SK-N-MC (cell line): ENCODE results near the gene PLXNB2.

ENCODE experiments used
- DNase-seq: peaks from one replicate; pipeline ENCODE4 v3.0.0-alpha.2; 2011; ENCODE audit warnings: low read depth, low spot score
- H3K27ac ChIP-seq: fragments of 200-600 bp; sonication (generic); 2 replicates; pipeline ENCODE4 v1.5.1; 2016; ENCODE audit warnings: mixed run types
- H3K36me3 ChIP-seq: fragments of 200-600 bp; sonication (generic); 2 replicates; pipeline ENCODE4 v1.6.1; 2017; ENCODE audit warnings: antibody characterized with exemption, low read length, mixed read lengths; ENCODE audit not compliant: insufficient read depth
- H3K4me3 ChIP-seq: fragments of 200-600 bp; sonication (generic); 2 replicates; pipeline ENCODE4 v1.5.1; 2016
- H3K9ac ChIP-seq: fragments of 200-600 bp; sonication (generic); 2 replicates; pipeline ENCODE4 v1.8.0; 2017; ENCODE audit warnings: mixed run types, mixed read lengths; ENCODE audit not compliant: insufficient read length
- H3K9me3 ChIP-seq: fragments of 200-600 bp; sonication (generic); 2 replicates; pipeline ENCODE4 v1.6.1; 2017; ENCODE audit warnings: low read depth, mild to moderate bottlenecking, antibody characterized with exemption, low read length, moderate library complexity, mixed read lengths
- EZH2 ChIP-seq: fragments of 200-600 bp; sonication (generic); IDR thresholded peaks from one replicate; pipeline ENCODE4 v1.6.1; 2017; ENCODE audit warnings: antibody characterized with exemption
- FOXP2 ChIP-seq: optimal IDR thresholded peaks from 2 replicates; pipeline ENCODE3; 2011; ENCODE audit warnings: mild to moderate bottlenecking, moderate library complexity; ENCODE audit not compliant: insufficient read depth; ENCODE audit errors: extremely low read length, control extremely low read depth
- POLR2AphosphoS5 ChIP-seq: IDR thresholded peaks from 2 replicates; pipeline ENCODE4 v1.6.1; 2012; ENCODE audit warnings: mild to moderate bottlenecking, low read depth, low read length, borderline replicate concordance

Gene PLXNB2

DNA sequence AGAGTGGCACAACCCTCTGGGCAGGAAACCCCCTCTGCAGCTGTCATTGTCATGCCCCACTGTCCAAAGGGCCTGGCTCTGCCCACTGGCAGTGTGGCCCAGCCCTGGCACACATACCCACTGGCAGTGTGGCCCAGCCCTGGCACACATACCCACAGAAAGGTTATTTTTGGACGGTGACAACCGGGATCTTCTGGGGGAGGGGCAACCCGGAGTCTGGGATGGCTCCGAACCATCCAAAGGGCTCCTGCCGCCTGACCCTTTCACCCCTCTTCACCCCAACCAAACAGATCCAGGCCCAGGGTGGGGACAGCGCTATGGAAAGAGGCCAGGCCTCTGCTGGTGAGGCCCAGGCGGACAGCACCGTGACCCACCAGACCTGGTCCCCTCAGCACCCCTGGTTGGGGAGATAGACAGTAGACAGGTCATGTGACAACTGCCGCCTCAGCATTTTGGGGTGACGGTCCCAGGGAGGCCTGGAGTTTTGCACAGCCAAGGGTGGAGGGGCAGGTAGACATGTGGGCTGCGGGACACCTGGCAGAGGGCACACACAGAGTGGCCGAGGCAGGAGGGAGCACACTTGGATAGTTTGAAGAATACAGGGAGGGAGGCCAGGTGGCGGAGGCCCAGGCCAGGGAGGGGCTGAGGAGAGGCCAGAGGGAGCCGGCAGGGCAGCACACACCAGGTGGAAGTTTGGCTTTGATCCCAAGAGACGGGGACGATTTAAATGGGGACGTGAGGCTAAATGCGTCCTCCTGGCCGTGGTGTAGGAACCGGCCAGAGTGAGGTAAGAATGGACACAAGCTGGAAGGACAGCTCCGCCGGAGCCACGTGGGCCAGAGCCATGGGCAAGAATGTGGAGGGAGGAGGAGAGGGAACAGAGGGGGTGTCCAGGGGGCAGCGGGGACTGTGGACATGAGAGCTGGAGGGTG lies 48.8 kb downstream of the PLXNB2 start:
- TF ChIP-seq POLR2AphosphoS5 (no peak), FOXP2 (no peak), EZH2 (no peak)
- no peak for DNase-seq
- H3K9me3 ChIP-seq: no peaks in the 10 kb centered on the region
- H3K9ac ChIP-seq: no peak overlapping the region
- no peak overlapping the region for H3K27ac ChIP-seq
- H3K36me3 ChIP-seq: no peaks in the 10 kb centered on the region
- no peak overlapping the region for H3K4me3 ChIP-seq

DNA sequence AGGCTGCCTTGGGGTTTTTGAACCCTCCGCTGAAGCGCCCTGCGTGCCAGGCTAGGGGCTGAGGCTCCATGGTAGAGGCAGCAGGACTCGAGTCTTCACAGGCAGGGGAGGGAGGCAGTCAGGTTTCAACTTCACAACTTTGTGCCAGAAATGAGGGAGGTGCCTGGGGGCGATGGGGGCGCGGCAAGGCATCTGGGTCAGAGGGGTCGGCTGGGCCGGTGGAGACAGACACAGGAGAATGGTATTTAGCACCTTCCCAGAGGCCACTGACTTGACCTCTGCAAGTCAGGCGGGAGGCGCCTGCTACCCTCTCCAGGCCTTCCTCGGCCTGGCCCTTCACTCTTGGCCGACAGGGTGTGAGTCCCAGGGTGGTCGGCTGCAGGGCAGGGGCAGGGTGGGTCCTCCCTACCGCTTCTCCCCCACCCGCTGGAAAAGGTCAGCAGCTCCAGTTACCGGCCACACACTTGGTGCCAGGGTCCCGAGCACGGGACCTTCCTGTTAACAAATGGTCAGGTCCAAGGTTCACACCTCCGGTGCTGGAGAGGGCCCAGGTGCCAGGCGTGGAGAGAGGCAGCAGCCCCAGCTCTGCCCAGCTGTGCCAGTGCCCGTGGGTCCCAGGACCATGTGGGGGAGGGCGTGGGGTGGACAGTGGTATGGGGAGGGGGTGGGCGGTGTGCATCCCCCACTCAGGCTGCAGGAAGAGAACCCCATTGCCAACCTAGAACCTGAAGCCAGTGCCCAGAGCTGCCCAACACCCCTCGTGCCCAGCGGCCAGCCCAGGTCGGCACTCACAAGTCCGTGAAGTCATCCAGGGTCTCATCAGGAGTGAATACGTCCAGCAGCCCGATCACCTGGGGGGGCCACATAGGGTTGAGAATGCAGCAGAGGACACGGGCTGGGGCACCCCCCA lies 49.7 kb downstream of the PLXNB2 start:
- no peak overlapping the region for H3K27ac ChIP-seq
- no peak overlapping the region for H3K4me3 ChIP-seq
- TF ChIP-seq EZH2: no peak
- no peak for TF ChIP-seq POLR2AphosphoS5
- TF ChIP-seq FOXP2: no peak
- no peaks in the 10 kb centered on the region for H3K9me3 ChIP-seq
- H3K36me3 ChIP-seq: no peaks in the 10 kb centered on the region
- H3K9ac ChIP-seq: no peak overlapping the region
- DNase-seq: no peak

DNA sequence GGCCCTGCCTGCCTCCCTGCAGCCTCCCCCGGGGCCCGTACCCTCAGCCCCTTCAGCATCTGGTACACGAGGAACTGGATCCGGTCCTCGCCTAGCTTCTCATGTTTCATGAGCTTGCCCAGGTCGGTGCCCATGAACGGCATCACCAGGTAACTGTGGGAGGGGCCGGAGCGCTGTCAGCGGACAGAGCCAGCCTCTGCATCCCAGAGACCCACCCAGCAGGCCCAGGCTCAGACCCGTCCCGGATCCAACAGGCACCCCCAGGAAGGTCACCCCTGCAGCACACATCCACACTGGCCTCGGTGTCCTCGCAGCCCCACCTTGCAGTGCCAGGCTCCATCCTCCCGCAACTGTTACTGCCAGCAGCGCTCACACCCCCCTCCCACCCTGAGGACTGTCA lies 50.4 kb downstream of the PLXNB2 start:
- no peak for TF ChIP-seq FOXP2
- no peak for TF ChIP-seq POLR2AphosphoS5
- TF ChIP-seq EZH2: no peak
- Histone ChIP-seq H3K9me3 (no peaks in the 10 kb centered on the region), H3K36me3 (no peaks in the 10 kb centered on the region), H3K9ac (no peak overlapping the region), H3K4me3 (no peak overlapping the region), H3K27ac (no peak overlapping the region)
- no peak for DNase-seq

DNA sequence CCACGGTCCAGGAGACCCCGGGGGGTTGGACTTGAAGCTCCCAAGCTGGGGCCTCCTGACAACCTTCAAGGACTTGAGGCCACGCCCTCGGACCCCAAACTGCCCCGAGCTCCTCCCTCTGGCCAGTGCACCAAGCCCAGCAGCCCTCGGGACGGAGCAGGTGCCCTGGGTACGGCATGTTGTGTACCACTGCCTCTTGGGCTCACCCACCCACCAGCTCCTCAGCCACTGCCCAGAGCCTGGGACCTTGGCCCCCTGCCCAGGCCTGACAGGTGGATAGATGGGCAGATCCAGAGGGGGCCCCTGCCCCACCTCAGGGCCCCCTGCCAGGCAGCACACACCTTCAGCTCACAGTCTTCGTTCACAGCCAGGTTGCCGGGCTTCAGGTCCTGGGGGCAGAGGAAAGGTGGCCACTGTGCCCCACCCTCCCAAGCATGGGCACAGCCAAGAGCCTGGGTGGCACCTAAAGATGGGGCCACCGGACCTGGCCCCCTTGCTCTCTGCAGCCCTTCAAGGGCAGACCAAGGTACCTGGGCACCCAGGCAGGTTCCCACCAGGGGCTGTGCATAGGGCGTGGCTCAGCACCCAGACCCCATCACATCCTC lies 51.1 kb downstream of the PLXNB2 start:
- H3K9me3 ChIP-seq: no peaks in the 10 kb centered on the region
- no peak for DNase-seq
- TF ChIP-seq EZH2 (no peak), POLR2AphosphoS5 (no peak), FOXP2 (no peak)
- no peaks in the 10 kb centered on the region for H3K36me3 ChIP-seq
- H3K27ac ChIP-seq: no peak overlapping the region
- H3K4me3 ChIP-seq: no peak overlapping the region
- H3K9ac ChIP-seq: no peak overlapping the region

DNA sequence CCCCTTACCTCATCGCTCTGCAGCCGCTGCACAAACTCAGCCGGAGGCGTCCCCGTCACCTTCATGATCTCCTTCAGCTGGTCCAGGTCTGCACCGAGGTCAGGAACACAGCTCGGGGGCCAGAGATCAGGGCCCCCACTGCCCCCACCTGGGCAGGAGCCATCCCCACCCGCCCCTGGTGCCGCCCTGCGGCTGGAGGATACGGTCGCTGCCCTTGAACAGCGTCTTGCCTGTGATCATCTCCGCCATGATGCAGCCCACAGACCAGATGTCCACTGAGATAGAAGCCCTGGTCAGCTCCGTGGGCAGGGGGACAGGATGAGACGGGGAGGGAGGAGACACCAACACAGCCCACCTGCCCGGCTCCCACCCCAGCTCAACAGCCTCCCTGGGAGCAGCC lies 51.8 kb downstream of the PLXNB2 start:
- TF ChIP-seq FOXP2 (no peak), POLR2AphosphoS5 (no peak), EZH2 (no peak)
- no peak overlapping the region for H3K27ac ChIP-seq
- H3K36me3 ChIP-seq: no peaks in the 10 kb centered on the region
- H3K9ac ChIP-seq: no peak overlapping the region
- DNase-seq: no peak
- no peak overlapping the region for H3K4me3 ChIP-seq
- no peaks in the 10 kb centered on the region for H3K9me3 ChIP-seq

DNA sequence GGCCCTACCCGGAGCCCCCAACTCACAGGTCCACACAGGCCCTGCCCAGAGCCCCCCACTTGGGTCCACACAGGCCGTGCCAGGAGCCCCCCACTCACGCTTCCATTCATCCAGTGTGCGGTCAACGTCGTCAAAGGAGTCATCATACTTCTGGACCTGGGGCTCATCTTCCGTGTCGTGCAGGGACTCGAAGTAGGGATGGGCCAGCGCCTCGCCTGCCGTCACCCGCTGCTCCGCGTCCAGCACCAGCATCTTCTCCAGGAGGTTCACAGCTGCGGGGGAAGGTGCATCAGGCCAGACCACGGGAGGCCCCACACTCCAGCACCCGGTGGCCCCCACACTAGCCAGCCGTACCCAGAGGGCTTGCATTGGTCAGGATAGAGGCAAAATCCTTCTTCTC lies 52.3 kb downstream of the PLXNB2 start:
- TF ChIP-seq EZH2: no peak
- TF ChIP-seq POLR2AphosphoS5: no peak
- TF ChIP-seq FOXP2: no peak
- Histone ChIP-seq H3K9me3 (no peaks in the 10 kb centered on the region), H3K27ac (no peak overlapping the region), H3K4me3 (no peak overlapping the region), H3K36me3 (no peaks in the 10 kb centered on the region), H3K9ac (no peak overlapping the region)
- DNase-seq: no peak

DNA sequence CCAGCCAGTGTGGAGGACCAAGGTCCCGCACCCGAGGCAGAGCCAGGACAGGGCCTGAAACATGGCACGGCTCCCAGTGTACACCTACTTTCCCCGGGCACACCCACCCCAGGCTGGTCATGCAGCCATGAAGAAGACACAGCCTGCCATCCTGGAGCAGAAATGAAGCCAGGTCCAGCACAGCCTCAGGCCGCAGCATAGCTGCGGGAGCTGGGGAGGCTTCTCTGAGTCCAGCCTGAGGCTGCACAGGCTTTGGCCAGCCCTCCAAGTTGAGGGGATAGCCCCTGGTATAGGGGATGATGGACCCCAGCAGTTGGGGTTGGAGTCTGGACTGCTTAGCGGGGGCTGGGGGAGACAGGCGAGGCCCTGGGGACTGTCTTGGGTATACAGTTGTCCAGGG lies 53.5 kb downstream of the PLXNB2 start:
- Histone ChIP-seq H3K9ac (no peak overlapping the region), H3K4me3 (no peak overlapping the region), H3K27ac (no peak overlapping the region), H3K9me3 (no peaks in the 10 kb centered on the region), H3K36me3 (no peaks in the 10 kb centered on the region)
- no peak for DNase-seq
- TF ChIP-seq EZH2 (no peak), FOXP2 (no peak), POLR2AphosphoS5 (no peak)
